ENCODE results near the gene GALNT10.

The GALNT10 gene

GRCh38 chr5:154236536-154237375, 46.2 kb downstream of the GALNT10 start:
- no peak for DNase-seq

DNA sequence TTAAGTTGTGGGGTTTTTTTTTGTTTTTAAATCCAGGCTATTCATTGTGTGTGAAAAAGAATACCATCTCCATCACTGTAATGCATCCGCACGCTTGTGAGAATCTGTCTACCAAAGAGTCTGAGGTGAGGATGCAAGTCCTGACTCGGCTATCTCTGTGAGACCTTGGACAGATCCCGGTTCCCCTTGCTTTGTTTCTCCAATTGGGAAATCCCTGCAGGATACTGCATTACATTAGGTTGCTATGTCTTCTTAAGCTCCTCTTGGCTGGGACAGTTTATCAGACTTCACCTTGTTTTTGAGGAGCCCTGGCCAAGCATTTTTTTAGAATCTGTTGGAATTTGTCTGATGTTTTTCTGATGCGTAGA, 46.8 kb downstream of the GALNT10 start:
- no peak for DNase-seq

DNA sequence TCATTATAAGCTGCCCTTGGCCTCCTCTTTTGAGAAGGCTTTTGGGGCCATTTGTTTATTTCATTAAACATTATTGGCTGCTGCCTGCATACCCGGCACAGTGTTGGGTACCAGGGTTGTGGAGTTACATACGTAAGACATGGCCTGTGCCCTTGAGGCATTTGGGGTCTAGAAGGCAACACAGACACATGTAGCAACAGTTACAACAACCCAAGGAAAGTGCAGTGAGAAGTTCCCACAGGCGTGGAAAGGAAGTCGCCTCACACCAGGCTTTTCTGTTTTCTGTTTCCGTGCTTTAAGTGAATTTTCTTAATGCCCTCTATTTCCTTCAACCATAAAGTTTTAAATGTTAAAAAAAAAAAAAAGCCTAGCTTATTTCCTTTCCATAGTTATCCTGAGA, 47.4 kb downstream of the GALNT10 start:
- no peak for DNase-seq

DNA sequence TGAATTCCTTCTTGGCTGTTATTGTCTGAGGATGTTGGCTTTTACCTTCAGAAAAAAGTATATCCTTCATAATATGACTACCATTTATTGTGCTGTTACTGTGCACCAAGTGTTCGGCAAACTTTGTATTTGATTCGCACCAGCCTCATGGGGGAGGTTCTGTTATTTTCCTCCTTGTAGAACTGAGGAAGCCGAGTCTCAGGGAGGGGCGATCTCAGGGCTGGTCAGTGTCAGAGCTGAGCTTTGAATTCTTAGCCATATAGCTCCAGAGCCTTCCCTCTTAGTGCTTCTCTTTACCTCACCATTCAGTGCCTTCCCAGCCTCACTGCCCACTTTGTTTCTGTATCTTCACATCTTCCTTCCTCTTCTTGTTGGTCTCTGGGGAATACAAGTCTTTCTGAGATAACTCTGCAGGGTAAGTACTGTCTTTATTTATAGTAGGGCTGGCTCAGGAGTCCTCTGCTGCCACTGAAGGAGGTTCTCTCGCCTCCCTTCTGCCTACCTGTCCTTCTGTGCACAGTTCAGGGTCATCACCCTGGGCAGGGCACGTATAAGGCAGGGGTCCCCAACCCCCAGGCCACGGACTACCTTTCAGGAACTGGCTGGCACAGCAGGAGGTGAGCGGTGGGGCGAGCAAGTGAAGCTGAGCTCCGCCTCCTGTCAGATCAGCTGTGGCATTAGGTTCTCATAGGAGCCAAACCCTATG, 48.4 kb downstream of the GALNT10 start:
- DNase-seq, result no peak

GRCh38 chr5:154240595-154240994, 50.1 kb downstream of the GALNT10 start:
- no peak for DNase-seq

- DNase-seq, result no peak
Measured at GRCh38 chr5:154241021-154241420, 50.5 kb downstream of the GALNT10 start.

DNA sequence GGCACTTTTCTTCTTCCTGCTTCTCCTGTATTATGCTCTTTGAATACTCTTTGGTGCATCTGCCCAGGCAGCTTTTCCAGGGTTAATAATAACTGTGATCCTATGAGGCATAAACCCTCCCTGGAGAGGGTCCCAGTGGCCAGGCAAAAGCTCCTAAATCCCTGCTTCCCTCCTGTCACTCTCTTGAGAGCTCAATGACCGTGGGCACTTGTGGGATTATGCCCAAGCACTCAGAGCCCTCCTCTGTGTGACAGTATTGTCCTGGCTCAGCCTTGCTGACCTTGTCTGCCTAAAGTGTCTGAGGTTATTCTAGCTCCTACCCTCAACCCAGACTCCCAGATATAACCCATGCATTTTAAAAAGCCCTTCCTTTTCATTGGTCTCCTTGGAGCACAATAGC, 51.9 kb downstream of the GALNT10 start:
- DNase-seq, result no peak

- DNase-seq, result no peak
Measured at GRCh38 chr5:154242964-154243376, 52.4 kb downstream of the GALNT10 start.

GRCh38 chr5:154243736-154244135, 53.2 kb downstream of the GALNT10 start:
- no peak for DNase-seq

- no peak for DNase-seq
Measured at GRCh38 chr5:154244476-154244875, 53.9 kb downstream of the GALNT10 start.

DNA sequence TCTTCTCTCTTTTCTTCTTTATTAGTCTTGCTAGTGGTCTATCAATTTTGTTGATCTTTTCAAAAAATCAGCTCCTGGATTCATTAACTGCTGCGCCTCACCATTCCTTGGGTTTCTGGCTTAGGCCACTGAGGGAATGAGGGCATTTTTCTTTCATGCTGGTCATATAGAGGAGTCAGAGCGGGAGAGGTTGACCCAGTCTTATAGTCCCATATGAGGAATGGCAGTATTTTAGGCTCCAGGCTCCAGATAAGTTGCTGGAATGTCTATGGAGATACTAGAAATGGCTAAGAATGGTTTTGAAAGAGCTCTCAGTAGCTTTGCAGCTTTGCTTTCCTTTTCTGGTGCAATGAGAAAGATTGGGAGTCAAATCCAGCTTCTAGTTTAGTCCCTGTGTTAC, 58.2 kb downstream of the GALNT10 start:
- no peak for DNase-seq

DNA sequence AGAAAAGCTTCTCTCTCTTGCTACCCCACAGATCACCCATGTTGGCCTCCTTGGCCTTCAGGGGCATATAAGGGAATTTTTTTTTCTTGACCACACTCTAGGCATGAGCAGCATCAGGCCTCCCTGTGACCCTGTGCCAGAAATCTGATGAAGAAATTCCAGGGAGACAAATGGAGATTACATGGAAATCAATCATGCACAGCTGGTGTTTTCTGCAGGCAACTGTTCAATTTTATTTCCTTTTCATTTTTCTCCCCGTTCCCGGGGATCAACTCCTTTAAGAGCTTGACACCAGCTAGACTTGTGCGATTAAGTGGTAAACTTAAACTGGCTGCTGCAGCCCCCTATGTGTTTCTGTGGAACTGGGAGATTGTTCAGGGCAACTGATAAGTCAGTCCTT, 59.3 kb downstream of the GALNT10 start:
- DNase-seq, result no peak

- DNase-seq, result no peak
Measured at GRCh38 chr5:154251529-154251928, 61.0 kb downstream of the GALNT10 start.

GRCh38 chr5:154253807-154254206, 63.3 kb downstream of the GALNT10 start:
- no peak for DNase-seq

- no peak for DNase-seq
Measured at GRCh38 chr5:154254896-154255295, 64.4 kb downstream of the GALNT10 start.

DNA sequence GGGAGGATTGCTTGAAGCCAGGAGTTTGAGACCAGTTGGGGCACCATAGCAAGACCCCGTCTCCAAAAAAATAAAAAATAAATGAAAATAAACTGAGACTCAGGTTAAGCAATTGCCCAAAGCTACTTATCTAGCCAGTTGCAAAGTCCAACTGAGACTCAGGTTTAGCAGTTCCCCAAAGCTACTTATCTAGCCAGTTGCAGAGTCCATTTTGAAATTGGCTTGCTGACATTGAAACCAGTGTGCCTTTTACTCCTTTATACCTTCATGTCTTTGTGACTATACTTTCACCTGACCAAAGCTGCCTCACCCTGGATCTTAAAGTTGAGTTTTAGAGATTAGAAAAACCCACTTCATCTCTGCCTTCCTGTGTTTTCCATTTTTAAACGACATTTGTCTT, 66.5 kb downstream of the GALNT10 start:
- DNase-seq, result no peak

GRCh38 chr5:154258531-154259217, 68.1 kb downstream of the GALNT10 start:
- DNase-seq, result no peak

DNA sequence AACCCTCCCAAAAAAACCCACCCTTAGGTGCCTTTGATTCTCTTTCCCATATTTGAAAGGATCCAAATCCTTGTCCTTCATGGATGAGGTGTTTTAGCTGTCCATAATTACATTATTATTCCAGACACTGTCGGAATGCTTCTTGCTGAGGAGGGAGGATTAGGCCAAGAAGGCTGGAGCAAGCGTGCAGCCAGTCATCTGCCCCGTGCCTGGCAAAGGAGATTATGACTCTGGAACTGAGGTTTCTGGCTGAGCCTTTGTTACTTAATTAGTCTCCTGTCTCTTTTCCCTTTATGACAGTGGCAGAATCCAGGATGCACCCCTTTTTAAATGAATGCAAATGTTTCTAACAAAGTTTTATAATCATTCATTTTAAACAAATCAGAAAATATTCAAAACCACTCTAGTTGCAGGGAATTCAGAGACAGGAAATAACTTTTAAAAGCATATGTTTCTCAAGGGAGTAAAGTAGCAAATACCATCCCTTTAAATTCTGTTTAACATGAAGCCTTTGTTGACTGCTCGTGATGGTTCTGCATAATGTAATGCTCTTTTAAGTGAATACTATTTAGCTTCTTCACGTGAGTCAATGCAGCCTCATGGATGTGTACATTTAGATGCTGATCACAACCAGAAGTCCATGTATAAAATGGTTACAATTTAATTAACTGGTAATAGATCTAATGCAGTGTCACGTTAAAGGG, 69.8 kb downstream of the GALNT10 start:
- no peak for DNase-seq

- DNase-seq, result no peak
Measured at GRCh38 chr5:154262342-154262741, 71.8 kb downstream of the GALNT10 start.

- no peak for DNase-seq
Measured at GRCh38 chr5:154264549-154265196, 74.1 kb downstream of the GALNT10 start.

- DNase-seq, result no peak
Measured at GRCh38 chr5:154265197-154265773, 74.8 kb downstream of the GALNT10 start.

GRCh38 chr5:154267516-154267915, 77.0 kb downstream of the GALNT10 start:
- no peak for DNase-seq

Data from femur (tissue), 1 donor.